H9 (cell line): ENCODE measurements around the gene ABHD8. TPM values are rescaled to one million over a fixed set of nuclear protein-coding genes. Genes with fewer than 3 reads are reported as not detected.

Experiments
- DNase-seq: peaks from one replicate; pipeline ENCODE4 v3.0.0-alpha.2; 2017
- H2AFZ ChIP-seq: one replicate; pipeline ENCODE4 v1.6.1; 2013; ENCODE audit warnings: mild to moderate bottlenecking, low read length, control low read depth, moderate library complexity
- H2AK5ac ChIP-seq: 2 replicates; pipeline ENCODE4 v1.6.1; 2013; ENCODE audit warnings: low read length, control low read depth, mixed read lengths; ENCODE audit not compliant: insufficient read length
- H2BK120ac ChIP-seq: one replicate; pipeline ENCODE4 v1.6.1; 2013; ENCODE audit warnings: low read depth, mild to moderate bottlenecking, low read length, control low read depth, inconsistent platforms; ENCODE audit not compliant: poor library complexity, severe bottlenecking
- H2BK12ac ChIP-seq: 2 replicates; pipeline ENCODE4 v1.6.1; 2013; ENCODE audit warnings: low read length, control low read depth, mixed read lengths, low read depth; ENCODE audit not compliant: insufficient read length
- H2BK15ac ChIP-seq: 2 replicates; pipeline ENCODE4 v1.6.1; 2013; ENCODE audit warnings: low read depth, low read length, control low read depth
- H2BK20ac ChIP-seq: one replicate; pipeline ENCODE4 v1.6.1; 2013; ENCODE audit warnings: low read depth, mild to moderate bottlenecking, low read length, control low read depth, inconsistent platforms; ENCODE audit not compliant: poor library complexity, severe bottlenecking
- H2BK5ac ChIP-seq: 2 replicates; pipeline ENCODE4 v1.6.1; 2013; ENCODE audit warnings: low read length, control low read depth, mixed read lengths; ENCODE audit not compliant: insufficient read length
- H3K14ac ChIP-seq: 2 replicates; pipeline ENCODE4 v1.6.1; 2013; ENCODE audit warnings: low read length, control low read depth; ENCODE audit not compliant: insufficient read depth
- H3K18ac ChIP-seq: 2 replicates; pipeline ENCODE4 v1.6.1; 2013; ENCODE audit warnings: low read depth, mild to moderate bottlenecking, mixed read lengths, low read length, control low read depth; ENCODE audit not compliant: insufficient read length
- H3K23ac ChIP-seq: 2 replicates; pipeline ENCODE4 v1.6.1; 2013; ENCODE audit warnings: low read length, control low read depth, mixed read lengths, low read depth; ENCODE audit not compliant: insufficient read length
- H3K23me2 ChIP-seq: 2 replicates; pipeline ENCODE4 v1.6.1; 2013; ENCODE audit warnings: low read depth, mild to moderate bottlenecking, mixed read lengths, low read length, control low read depth; ENCODE audit not compliant: insufficient read length, poor library complexity, severe bottlenecking
- H3K27ac ChIP-seq: 2 replicates; pipeline ENCODE4 v1.5.1; 2013; ENCODE audit warnings: low read length, control low read depth, mixed read lengths, low read depth; ENCODE audit not compliant: insufficient read length
- H3K27me3 ChIP-seq: 2 replicates; pipeline ENCODE4 v1.6.1; 2013; ENCODE audit warnings: low read length, control low read depth, inconsistent platforms; ENCODE audit not compliant: insufficient read depth
- H3K4ac ChIP-seq: 2 replicates; pipeline ENCODE4 v1.6.1; 2013; ENCODE audit warnings: low read depth, mild to moderate bottlenecking, control low read depth, inconsistent platforms, low read length, moderate library complexity
- H3K4me1 ChIP-seq: 2 replicates; pipeline ENCODE4 v1.6.1; 2013; ENCODE audit warnings: low read length, control low read depth, inconsistent platforms; ENCODE audit not compliant: insufficient read depth
- H3K4me2 ChIP-seq: 2 replicates; pipeline ENCODE4 v1.6.1; 2013; ENCODE audit warnings: low read length, control low read depth, mixed read lengths; ENCODE audit not compliant: insufficient read length, insufficient read depth
- H3K56ac ChIP-seq: 2 replicates; pipeline ENCODE4 v1.6.1; 2013; ENCODE audit warnings: low read depth, mild to moderate bottlenecking, mixed read lengths, low read length, control low read depth; ENCODE audit not compliant: insufficient read length
- H3K79me1 ChIP-seq: 2 replicates; pipeline ENCODE4 v1.6.1; 2013; ENCODE audit warnings: low read depth, mild to moderate bottlenecking, moderate library complexity, low read length, control low read depth, inconsistent platforms; ENCODE audit not compliant: insufficient read depth, poor library complexity, severe bottlenecking
- H3K79me2 ChIP-seq: 2 replicates; pipeline ENCODE4 v1.6.1; 2013; ENCODE audit warnings: low read length, control low read depth, inconsistent platforms; ENCODE audit not compliant: insufficient read depth
- H3K9ac ChIP-seq: 2 replicates; pipeline ENCODE4 v1.6.1; 2013; ENCODE audit warnings: low read length, control low read depth, mixed read lengths; ENCODE audit not compliant: insufficient read length; ENCODE audit errors: extremely low read depth
- H3K9me3 ChIP-seq: one replicate; pipeline ENCODE4 v1.6.1; 2013; ENCODE audit warnings: low read depth, low read length, inconsistent platforms; ENCODE audit not compliant: control insufficient read depth
- H3T11ph ChIP-seq: one replicate; pipeline ENCODE4 v1.6.1; 2013; ENCODE audit warnings: mild to moderate bottlenecking, low read length, control low read depth, inconsistent platforms
- H4K20me1 ChIP-seq: one replicate; pipeline ENCODE4 v1.6.1; 2013; ENCODE audit not compliant: control insufficient read depth, insufficient read length, insufficient read depth
- H4K5ac ChIP-seq: 2 replicates; pipeline ENCODE4 v1.6.1; 2013; ENCODE audit warnings: low read depth, mild to moderate bottlenecking, mixed read lengths, low read length, control low read depth; ENCODE audit not compliant: insufficient read length
- H4K8ac ChIP-seq: replicated peaks from 2 replicates; pipeline ENCODE4 v1.6.1; 2013; ENCODE audit warnings: low read length, control low read depth, mixed read lengths, low read depth; ENCODE audit not compliant: insufficient read length
- H4K91ac ChIP-seq: 2 replicates; pipeline ENCODE4 v1.6.1; 2013; ENCODE audit warnings: low read depth, mild to moderate bottlenecking, moderate library complexity, mixed read lengths, low read length, control low read depth; ENCODE audit not compliant: insufficient read length
- H3K27ac Mint-ChIP-seq, 3 experiments: 2 replicates in 2 of 3; 3 replicates in 1 of 3; pipeline ENCODE4 v1.8.0; 2020 to 2021; ENCODE audit warnings: mixed read lengths in 3 of 3, mild to moderate bottlenecking in 1 of 3, moderate library complexity in 1 of 3
- H3K27me3 Mint-ChIP-seq: 2 replicates; pipeline ENCODE4 v1.8.0; 2021; ENCODE audit warnings: low read depth, mild to moderate bottlenecking, moderate library complexity, mixed read lengths
- H3K36me3 Mint-ChIP-seq, 3 experiments: 2 replicates in 2 of 3; 3 replicates in 1 of 3; pipeline ENCODE4 v1.8.0; 2020 to 2021; ENCODE audit warnings: low read depth in 3 of 3, mixed read lengths in 3 of 3; ENCODE audit not compliant: insufficient read depth in 1 of 3
- H3K4me1 Mint-ChIP-seq, 2 experiments: 2 replicates each; pipeline ENCODE4 v1.8.0; 2020; ENCODE audit warnings: mixed read lengths in 2 of 2
- H3K4me3 Mint-ChIP-seq, 2 experiments: 2 replicates in 1 of 2; 3 replicates in 1 of 2; pipeline ENCODE4 v1.8.0; 2020 to 2021; ENCODE audit warnings: mild to moderate bottlenecking in 2 of 2, mixed read lengths in 2 of 2, moderate library complexity in 1 of 2
- H3K9me3 Mint-ChIP-seq, 2 experiments: 2 replicates in 1 of 2; 3 replicates in 1 of 2; pipeline ENCODE4 v1.8.0; 2020; ENCODE audit warnings: mild to moderate bottlenecking in 2 of 2, mixed read lengths in 2 of 2, moderate library complexity in 1 of 2
- WGBS: extraction: QIAGEN DNeasy Blood & Tissue Kit; methylation state at CpG from one replicate; pipeline ENCODE4 v1.1.7; 2013; ENCODE audit warnings: missing lambda C conversion rate, low lambda C conversion rate, mixed read lengths; ENCODE audit not compliant: insufficient read length; ENCODE audit errors: extremely low coverage; 5-methylcytosine and 5-hydroxymethylcytosine counted together
- total RNA-seq: library from RNA; stranded (reverse); gene quantifications from 2 replicates; pipeline ENCODE4 v1.2.1, GENCODE V29; 2021
- TF ChIP-seq, protein P1 (sequence below): fragments of 200-600 bp; sonication (generic); conservative IDR thresholded peaks from 3 replicates; pipeline ENCODE4 v1.8.0; 2021; ENCODE audit warnings: antibody characterized with exemption, mild to moderate bottlenecking

ABHD8 gene
- total RNA-seq, 1 experiment from 2014 or later, result 11.7 TPM

DNA sequence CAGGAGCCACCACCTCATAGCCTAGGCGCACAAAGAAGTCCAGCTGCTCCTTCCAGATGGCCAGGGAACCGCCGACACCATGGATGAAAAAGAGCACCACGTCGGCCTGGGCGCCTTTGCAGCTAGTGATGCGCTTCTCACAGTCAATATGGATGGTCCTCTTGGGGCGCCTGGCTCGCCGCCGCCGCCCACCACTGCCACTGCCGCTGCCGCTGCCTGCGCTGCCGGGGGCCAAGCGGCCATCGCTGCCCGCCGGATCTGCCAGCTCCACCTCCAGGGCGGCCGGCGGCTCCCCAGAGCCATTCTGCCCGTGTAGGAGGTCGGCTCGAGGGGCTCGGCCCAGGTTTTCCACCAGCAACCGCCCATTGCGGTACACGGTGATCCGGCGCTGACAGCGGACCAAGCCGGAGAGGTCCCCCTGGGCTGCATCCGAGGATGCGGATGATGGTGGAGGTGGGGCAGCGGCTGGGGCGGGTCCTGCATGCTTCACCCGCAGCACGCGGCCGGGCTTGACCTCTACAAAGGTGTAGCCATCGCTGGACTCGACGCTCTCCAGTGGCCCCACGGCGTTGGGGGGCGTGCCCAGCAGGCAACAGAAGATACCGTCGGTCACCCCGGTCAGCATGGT, 2.1 kb downstream of the ABHD8 start:
- no peak overlapping the region for H4K91ac ChIP-seq
- WGBS, result no CpG with 5 or more reads among the region's 51 CpGs
- no peaks in the 10 kb centered on the region for H3K9me3 ChIP-seq
- 0 out of 5 replicates have a peak overlapping the region, but pooled peaks of 1 of the 2 experiments have one; percentile 40 for H3K4me3 Mint-ChIP-seq
- no peaks in the 10 kb centered on the region for H3K23me2 ChIP-seq
- H3K4ac ChIP-seq, result no peak overlapping the region
- H4K20me1 ChIP-seq, result no peaks in the 10 kb centered on the region
- H3K4me1 ChIP-seq, result peaks cover 3% of the 10 kb centered on the region; the same call in 1 of the 2 replicates
- H4K8ac ChIP-seq, result no peak overlapping the region
- DNase-seq, result no peak
- H3K27me3 Mint-ChIP-seq, result no peaks in the 10 kb centered on the region; the same call in 1 of the 2 replicates
- peak overlapping the region in 1 of 3 experiments; percentile 65; a peak in 1 of 7 replicates for H3K27ac Mint-ChIP-seq
- H2BK12ac ChIP-seq, result no peak overlapping the region
- no peaks in the 10 kb centered on the region for H3K79me1 ChIP-seq
- no peak overlapping the region for H4K5ac ChIP-seq
- TF ChIP-seq, protein P1, sequence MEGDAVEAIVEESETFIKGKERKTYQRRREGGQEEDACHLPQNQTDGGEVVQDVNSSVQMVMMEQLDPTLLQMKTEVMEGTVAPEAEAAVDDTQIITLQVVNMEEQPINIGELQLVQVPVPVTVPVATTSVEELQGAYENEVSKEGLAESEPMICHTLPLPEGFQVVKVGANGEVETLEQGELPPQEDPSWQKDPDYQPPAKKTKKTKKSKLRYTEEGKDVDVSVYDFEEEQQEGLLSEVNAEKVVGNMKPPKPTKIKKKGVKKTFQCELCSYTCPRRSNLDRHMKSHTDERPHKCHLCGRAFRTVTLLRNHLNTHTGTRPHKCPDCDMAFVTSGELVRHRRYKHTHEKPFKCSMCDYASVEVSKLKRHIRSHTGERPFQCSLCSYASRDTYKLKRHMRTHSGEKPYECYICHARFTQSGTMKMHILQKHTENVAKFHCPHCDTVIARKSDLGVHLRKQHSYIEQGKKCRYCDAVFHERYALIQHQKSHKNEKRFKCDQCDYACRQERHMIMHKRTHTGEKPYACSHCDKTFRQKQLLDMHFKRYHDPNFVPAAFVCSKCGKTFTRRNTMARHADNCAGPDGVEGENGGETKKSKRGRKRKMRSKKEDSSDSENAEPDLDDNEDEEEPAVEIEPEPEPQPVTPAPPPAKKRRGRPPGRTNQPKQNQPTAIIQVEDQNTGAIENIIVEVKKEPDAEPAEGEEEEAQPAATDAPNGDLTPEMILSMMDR, result no peak
- H2BK20ac ChIP-seq, result no peak overlapping the region
- H3K56ac ChIP-seq, result no peak overlapping the region
- no peak overlapping the region for H3K18ac ChIP-seq
- H2BK15ac ChIP-seq, result no peak overlapping the region
- no peak overlapping the region for H3K9ac ChIP-seq
- no peak overlapping the region for H2AK5ac ChIP-seq
- H3K4me1 Mint-ChIP-seq, result peaks cover 21 to 28% of the 10 kb centered on the region in 2 experiments
- H3K27me3 ChIP-seq, result no peaks in the 10 kb centered on the region
- H2BK120ac ChIP-seq, result no peak overlapping the region
- H2BK5ac ChIP-seq, result no peak overlapping the region
- H3K23ac ChIP-seq, result no peak overlapping the region
- no peak overlapping the region for H3K14ac ChIP-seq
- H3K36me3 Mint-ChIP-seq, result peaks cover 15 to 30% (median 24%) of the 10 kb centered on the region in 3 experiments
- no peak overlapping the region for H3T11ph ChIP-seq
- peaks cover 4% of the 10 kb centered on the region in 2 experiments; a peak in 3 of 5 replicates for H3K9me3 Mint-ChIP-seq
- no peak overlapping the region for H2AFZ ChIP-seq
- H3K27ac ChIP-seq, result no peak overlapping the region
- no peaks in the 10 kb centered on the region for H3K79me2 ChIP-seq
- H3K4me2 ChIP-seq, result no peak overlapping the region
